ENCODE measurements around the gene POLRMT.

POLRMT gene

GRCh38 chr19:575527-576506 is 57.5 kb downstream of the POLRMT start:
- DNase-seq: peak; percentile 86

- peak; percentile 52 for DNase-seq
Observed at GRCh38 chr19:574658-575526, 58.4 kb downstream of the POLRMT start.

GRCh38 chr19:573519-573825 is 59.9 kb downstream of the POLRMT start:
- DNase-seq: no peak

- DNase-seq: peak; percentile 66
Observed at GRCh38 chr19:572743-573518, 60.4 kb downstream of the POLRMT start.

GRCh38 chr19:572140-572742 is 61.1 kb downstream of the POLRMT start, which contains the start of gene BSG:
Gene BSG (plus strand): TSS chr19:572596. CDS start chr19:572635, 39 bp downstream.
- peak; percentile 96 for DNase-seq

GRCh38 chr19:571566-571974 is 61.8 kb downstream of the POLRMT start:
- DNase-seq: no peak

GRCh38 chr19:570937-571565 is 62.3 kb downstream of the POLRMT start:
- DNase-seq: no peak

GRCh38 chr19:570251-570686 is 63.1 kb downstream of the POLRMT start:
- DNase-seq: no peak

- no peak for DNase-seq
Observed at GRCh38 chr19:567296-567900, 65.9 kb downstream of the POLRMT start.
